DND-41 (cell line): ENCODE results near the gene ACOT13.

Experiments
- ATAC-seq: fragments of 200-7000 bp; cut with Tn5 transposase; 3 replicates; pipeline ENCODE4 v1.9.1; 2021; ENCODE audit warnings: low read depth; ENCODE audit not compliant: insufficient read depth
- DNase-seq: peaks from one replicate; pipeline ENCODE4 v3.0.0-alpha.2; 2020
- H2AFZ ChIP-seq: 2 replicates; pipeline ENCODE4 v1.6.0; 2012; ENCODE audit warnings: low read depth, low read length
- H3K27ac ChIP-seq: 2 replicates; pipeline ENCODE4 v1.5.1; 2012; ENCODE audit warnings: low read length, inconsistent platforms
- H3K27me3 ChIP-seq: fragments of 200-600 bp; sonication (generic); 2 replicates; pipeline ENCODE4 v1.6.0; 2012; ENCODE audit warnings: low read length, mild to moderate bottlenecking, inconsistent platforms; ENCODE audit not compliant: insufficient read depth, poor library complexity
- H3K36me3 ChIP-seq: 2 replicates; pipeline ENCODE4 v1.5.1; 2012; ENCODE audit warnings: low read length, inconsistent platforms; ENCODE audit not compliant: insufficient read depth
- H3K4me1 ChIP-seq: 2 replicates; pipeline ENCODE4 v1.5.1; 2012; ENCODE audit warnings: mild to moderate bottlenecking, low read length; ENCODE audit not compliant: insufficient read depth
- H3K4me2 ChIP-seq: 2 replicates; pipeline ENCODE4 v1.6.0; 2012; ENCODE audit warnings: mild to moderate bottlenecking, moderate library complexity, low read length, inconsistent platforms; ENCODE audit not compliant: insufficient read depth
- H3K4me3 ChIP-seq, 2 experiments: fragments of 200-600 bp in 1 of 2; shearing (Covaris generic) in 1 of 2; 2 replicates each; pipeline ENCODE4 v1.5.1; 2012 to 2016; ENCODE audit warnings: inconsistent platforms in 2 of 2, low read length in 2 of 2, mild to moderate bottlenecking in 2 of 2, low read depth in 1 of 2, moderate library complexity in 1 of 2
- H3K79me2 ChIP-seq: 2 replicates; pipeline ENCODE4 v1.6.0; 2012; ENCODE audit warnings: low read length, inconsistent platforms; ENCODE audit not compliant: insufficient read depth
- H3K9ac ChIP-seq: 2 replicates; pipeline ENCODE4 v1.6.0; 2012; ENCODE audit warnings: low read depth, mild to moderate bottlenecking, inconsistent platforms, low read length, moderate library complexity
- H3K9me3 ChIP-seq: 2 replicates; pipeline ENCODE4 v1.5.1; 2012; ENCODE audit warnings: low read length, moderate library complexity, mild to moderate bottlenecking, inconsistent platforms; ENCODE audit not compliant: insufficient read depth, severe bottlenecking
- H4K20me1 ChIP-seq: 2 replicates; pipeline ENCODE4 v1.6.0; 2012; ENCODE audit warnings: low read length; ENCODE audit not compliant: insufficient read depth
- CTCF ChIP-seq: IDR thresholded peaks from 2 replicates; pipeline ENCODE4 v1.5.1; 2012; ENCODE audit warnings: borderline replicate concordance, low read length, moderate library complexity, mild to moderate bottlenecking; ENCODE audit not compliant: poor library complexity, severe bottlenecking; ENCODE audit errors: extremely low read depth
- EZH2 ChIP-seq: IDR thresholded peaks from 3 replicates; pipeline ENCODE4 v1.6.1; 2012; ENCODE audit warnings: borderline replicate concordance, low read depth, mild to moderate bottlenecking, moderate library complexity, low read length, inconsistent platforms; ENCODE audit not compliant: severe bottlenecking

The ACOT13 gene

GRCh38 chr6:24719125-24719971 is 52.5 kb downstream of the ACOT13 start, which contains the start of gene C6orf62:
TSS of gene C6orf62 (minus strand) at chr6:24719154. CDS start at chr6:24718668, 486 bp downstream.
- H3K27ac ChIP-seq, result peak within 1 kb of the TSS; percentile 96
- TF ChIP-seq EZH2 (no peak), CTCF (no peak)
- H3K4me1 ChIP-seq, result peaks cover 61% of the 10 kb centered on the region
- H3K4me2 ChIP-seq, result peak within 1 kb of the TSS; percentile 83
- H2AFZ ChIP-seq, result no peak within 1 kb of the TSS
- peak within 1 kb of the TSS; percentile 98 for H3K9ac ChIP-seq
- no peaks in the 10 kb centered on the region for H3K9me3 ChIP-seq
- peak; percentile 43 for DNase-seq
- peaks cover 52% of the 10 kb centered on the region for H4K20me1 ChIP-seq
- H3K4me3 ChIP-seq, result peak within 1 kb of the TSS; percentile 90 to 96
- H3K27me3 ChIP-seq, result no peaks in the 10 kb centered on the region
- ATAC-seq, result no peak
- peaks cover 50% of the 10 kb centered on the region for H3K36me3 ChIP-seq
- H3K79me2 ChIP-seq, result peaks cover 63% of the 10 kb centered on the region

GRCh38 chr6:24720131-24720603 is 53.3 kb downstream of the ACOT13 start:
- Histone ChIP-seq H2AFZ (peak overlapping the region; percentile 55), H3K9ac (peak overlapping the region; percentile 98), H3K36me3 (peaks cover 41% of the 10 kb centered on the region), H3K27ac (peak overlapping the region; percentile 96), H3K9me3 (no peaks in the 10 kb centered on the region), H3K4me3 (peak overlapping the region; percentile 90 to 96), H3K4me1 (peaks cover 53% of the 10 kb centered on the region), H3K79me2 (peaks cover 55% of the 10 kb centered on the region), H3K4me2 (peak overlapping the region; percentile 83), H4K20me1 (peaks cover 45% of the 10 kb centered on the region), H3K27me3 (no peaks in the 10 kb centered on the region)
- peak; percentile 80 for DNase-seq
- TF ChIP-seq EZH2, result no peak
- no peak for TF ChIP-seq CTCF
- ATAC-seq, result peak; percentile 27

GRCh38 chr6:24720604-24721460 is 54.0 kb downstream of the ACOT13 start:
- H3K9ac ChIP-seq, result peak overlapping the region; percentile 98
- peak overlapping the region; percentile 78 for H2AFZ ChIP-seq
- H3K4me3 ChIP-seq, result peak overlapping the region; percentile 90 to 96
- H3K4me1 ChIP-seq, result peaks cover 47% of the 10 kb centered on the region
- H3K36me3 ChIP-seq, result peaks cover 35% of the 10 kb centered on the region
- peak overlapping the region; percentile 83 for H3K4me2 ChIP-seq
- peaks cover 39% of the 10 kb centered on the region for H4K20me1 ChIP-seq
- no peaks in the 10 kb centered on the region for H3K27me3 ChIP-seq
- DNase-seq, result peak; percentile 100
- peaks cover 48% of the 10 kb centered on the region for H3K79me2 ChIP-seq
- ATAC-seq, result peak; percentile 90
- no peak for TF ChIP-seq EZH2
- peak overlapping the region; percentile 96 for H3K27ac ChIP-seq
- no peaks in the 10 kb centered on the region for H3K9me3 ChIP-seq
